ENCODE data around the gene GSTCD.

GSTCD gene

DNA sequence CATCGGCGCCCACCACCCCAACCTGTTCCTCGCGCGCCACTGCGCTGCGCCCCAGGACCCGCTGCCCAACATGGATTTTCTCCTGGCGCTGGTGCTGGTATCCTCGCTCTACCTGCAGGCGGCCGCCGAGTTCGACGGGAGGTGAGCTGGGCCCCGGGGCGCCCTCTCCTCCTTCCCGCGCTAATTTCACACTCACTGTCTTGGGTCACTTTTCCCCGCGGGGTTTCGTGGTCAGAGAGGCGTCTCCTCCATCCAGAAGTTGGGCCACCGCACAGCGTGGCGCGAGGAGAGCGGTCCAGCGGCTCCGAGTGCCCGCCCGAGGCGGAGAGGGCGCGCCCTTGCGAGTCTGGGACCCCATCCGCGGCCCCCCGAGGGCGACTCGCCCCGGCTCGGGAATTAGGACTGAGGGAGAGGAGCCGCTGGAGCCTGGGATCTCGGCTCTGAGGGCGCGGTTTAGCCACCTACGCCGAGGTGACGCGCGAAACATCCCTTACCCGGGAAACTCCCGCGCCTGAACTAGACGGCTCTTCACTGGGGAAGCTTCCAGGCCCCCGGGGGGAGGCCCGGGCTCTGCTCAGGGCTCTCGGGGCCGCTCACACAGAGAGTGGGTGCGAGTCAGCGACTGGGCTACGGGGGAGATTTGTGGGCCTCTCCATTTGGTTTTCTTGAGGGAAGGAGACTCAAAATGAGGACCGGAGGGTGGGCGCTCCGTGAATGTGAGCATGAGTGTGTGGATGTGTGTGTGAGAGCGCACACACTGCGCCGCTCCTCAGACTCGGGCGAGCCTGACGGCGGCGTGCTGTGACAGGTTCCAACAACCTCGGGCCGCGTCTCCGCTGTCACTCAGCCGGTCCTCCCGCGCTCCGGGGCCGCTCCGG lies 187.2 kb downstream of the GSTCD start:
- DNase-seq = no peak

GRCh38 chr4:105896461-105896942 lies 187.9 kb downstream of the GSTCD start:
- DNase-seq = no peak
